SK-MEL-5 (cell line): ENCODE measurements around the gene CDC7. TPM values are rescaled to one million over a fixed set of nuclear protein-coding genes. Genes with fewer than 3 reads are reported as not detected.
"Not testable (repeated sequence)": the region's sequence is repeated elsewhere in the genome, so short reads cannot be mapped to it uniquely, and the experiment has no call there.

Experiments used
- DNase-seq: peaks from one replicate; pipeline ENCODE4 v3.0.0-alpha.2; 2016; ENCODE audit warnings: low read depth, low spot score
- in situ Hi-C: cut with HindIII; loops from 2 replicates; pipeline ENCODE4 v1.10.0; 2016; ENCODE audit warnings: low sequenced_read_pairs, high pct_unique_total_duplicates, low pct_unique_long_range_greater_than_20kb
- total RNA-seq: library from RNA; depleted of rRNA; stranded (reverse); fragments of >200 nt; shearing (Covaris generic); gene quantifications from 2 replicates; pipeline ENCODE4 v1.2.3, GENCODE V29; 2014

CDC7 gene
- total RNA-seq, 1 experiment from 2014 or later, result 9.3 TPM

DNA sequence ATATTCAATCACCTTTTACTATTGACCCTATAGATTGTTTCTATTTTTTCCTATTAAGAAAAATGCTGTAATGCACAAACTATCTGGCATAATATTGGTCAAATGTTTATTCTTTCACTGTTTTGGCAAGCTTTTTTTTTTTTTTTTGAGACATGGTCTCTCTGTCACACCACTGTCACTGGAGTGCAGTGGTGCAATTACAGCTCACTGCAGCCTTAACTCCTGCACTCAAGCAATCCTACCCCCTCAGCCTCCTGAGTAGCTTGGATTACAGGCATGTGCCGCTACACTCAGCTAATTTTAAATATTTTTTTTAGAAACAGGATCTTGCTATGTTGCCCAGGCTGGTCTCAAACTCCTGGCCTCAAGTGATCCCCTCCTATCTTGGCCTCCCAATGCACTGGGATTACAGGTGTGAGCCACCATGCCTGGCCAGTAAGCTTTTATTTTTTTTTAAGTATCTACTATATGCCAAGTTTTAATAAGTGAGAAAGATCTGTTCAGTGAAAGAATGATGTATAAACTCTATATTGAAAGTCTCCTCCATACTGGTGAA is 3.4 kb downstream of the CDC7 start:
- no peak for DNase-seq
- in situ Hi-C loops, result loop anchor here (25.0 kb wide), 1 partner anchor 433 kb away; the partner anchor contains the start of gene BRDT

- in situ Hi-C loops, result loop anchor here (25.0 kb wide), 1 partner anchor 432 kb away; the partner anchor contains the start of gene BRDT
- no peak for DNase-seq
Measured at GRCh38 chr1:91505086-91505485, 4.4 kb downstream of the CDC7 start.

DNA sequence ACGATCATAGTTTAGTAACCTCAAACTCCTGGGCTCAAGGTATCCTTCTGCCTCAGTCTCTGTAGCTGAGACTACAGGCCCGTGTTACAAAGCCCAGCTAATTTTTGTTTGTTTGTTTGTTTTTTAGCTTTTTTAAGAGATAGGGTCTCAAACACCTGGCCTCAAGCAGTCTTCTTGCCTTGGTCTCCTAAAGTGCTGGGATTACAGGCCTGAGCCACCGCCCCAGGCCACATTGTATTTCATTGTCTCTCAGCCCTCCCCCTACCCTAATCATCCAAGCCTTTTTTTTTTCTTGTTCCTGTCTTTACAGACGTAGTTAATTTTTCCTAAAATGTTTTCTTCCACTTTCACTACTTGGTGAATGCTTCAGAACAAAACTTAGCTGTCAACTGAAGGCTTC is 5.4 kb downstream of the CDC7 start:
- in situ Hi-C loops, result loop anchor here (25.0 kb wide), 1 partner anchor 431 kb away; the partner anchor contains the start of gene BRDT
- DNase-seq, result no peak

DNA sequence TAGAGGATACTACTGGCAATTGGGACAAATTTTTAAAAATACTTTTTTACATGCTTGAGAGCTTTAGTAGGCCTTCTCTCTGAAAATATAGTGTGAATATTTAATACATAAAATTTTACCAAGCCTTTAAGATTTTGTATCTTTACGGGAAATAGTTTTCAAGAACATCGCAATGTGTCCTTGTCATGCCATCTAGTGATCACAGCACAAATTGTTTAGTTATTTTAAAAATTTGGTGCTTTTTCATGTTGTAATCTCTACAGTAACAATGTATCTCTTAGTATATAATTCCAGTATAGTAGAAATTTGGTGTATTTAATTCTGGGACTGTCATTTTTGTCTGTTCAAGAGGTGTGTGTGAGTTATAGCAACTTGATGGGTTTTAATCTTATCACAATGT is 6.7 kb downstream of the CDC7 start:
- in situ Hi-C loops, result loop anchor here (25.0 kb wide), 1 partner anchor 430 kb away; the partner anchor contains the start of gene BRDT
- DNase-seq, result peak; percentile 17

DNA sequence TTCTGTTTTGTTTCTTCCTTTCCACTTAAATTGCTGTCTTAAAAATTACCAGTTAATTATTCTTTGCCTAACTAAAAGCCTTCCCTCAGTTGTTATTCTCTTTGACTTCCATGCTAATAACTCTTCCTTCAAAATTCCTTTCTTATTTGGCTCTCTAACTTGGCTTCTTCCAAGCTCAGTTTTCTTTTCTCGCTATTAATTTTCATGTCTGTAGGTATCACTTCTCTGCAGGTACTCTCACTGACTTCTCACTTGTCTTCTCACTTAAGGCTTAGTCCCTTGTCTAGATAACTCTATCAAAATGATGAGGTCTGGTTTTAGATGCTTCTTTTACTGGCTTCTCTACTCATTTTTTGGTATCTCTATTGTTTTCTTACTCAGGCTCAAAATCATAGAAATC is 10.1 kb downstream of the CDC7 start:
- in situ Hi-C loops, result loop anchor here (25.0 kb wide), 1 partner anchor 427 kb away; the partner anchor contains the start of gene BRDT
- no peak for DNase-seq

DNA sequence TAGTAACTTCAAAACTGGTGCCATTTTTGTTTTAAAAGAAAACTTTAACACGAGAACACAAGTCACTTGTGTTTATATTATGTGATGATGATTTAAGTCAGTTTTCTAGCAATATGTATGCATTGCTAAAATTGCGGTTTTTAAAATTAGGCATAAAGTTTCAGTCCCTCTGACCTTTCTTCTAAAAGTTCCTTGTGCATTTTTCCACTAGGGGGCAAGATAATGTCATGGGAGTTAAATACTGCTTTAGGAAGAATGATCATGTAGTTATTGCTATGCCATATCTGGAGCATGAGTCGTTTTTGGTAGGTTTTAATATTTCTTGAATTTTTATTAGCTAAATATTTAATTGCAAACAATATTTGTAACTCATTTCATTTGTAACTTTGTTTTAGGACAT is 10.7 kb downstream of the CDC7 start:
- in situ Hi-C loops, result loop anchor here (25.0 kb wide), 1 partner anchor 426 kb away; the partner anchor contains the start of gene BRDT
- peak; percentile 69 for DNase-seq

DNA sequence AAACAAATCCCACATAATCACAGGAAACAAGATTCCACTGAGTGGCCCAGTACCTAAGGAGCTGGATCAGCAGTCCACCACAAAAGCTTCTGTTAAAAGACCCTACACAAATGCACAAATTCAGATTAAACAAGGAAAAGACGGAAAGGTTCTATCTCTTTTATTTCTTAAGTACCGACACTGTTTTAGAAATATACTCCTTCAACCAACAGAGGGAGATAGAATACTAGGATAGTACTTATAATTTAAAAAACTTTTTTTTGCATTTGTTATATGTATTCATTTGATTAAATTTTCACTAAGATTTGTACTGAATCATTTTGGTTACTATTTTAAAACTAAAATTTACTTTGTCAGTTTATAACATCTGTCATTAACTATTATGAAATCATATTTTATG is 12.5 kb downstream of the CDC7 start:
- peak; percentile 13 for DNase-seq
- in situ Hi-C loops, result loop anchor here (25.0 kb wide), 1 partner anchor 424 kb away; the partner anchor contains the start of gene BRDT

DNA sequence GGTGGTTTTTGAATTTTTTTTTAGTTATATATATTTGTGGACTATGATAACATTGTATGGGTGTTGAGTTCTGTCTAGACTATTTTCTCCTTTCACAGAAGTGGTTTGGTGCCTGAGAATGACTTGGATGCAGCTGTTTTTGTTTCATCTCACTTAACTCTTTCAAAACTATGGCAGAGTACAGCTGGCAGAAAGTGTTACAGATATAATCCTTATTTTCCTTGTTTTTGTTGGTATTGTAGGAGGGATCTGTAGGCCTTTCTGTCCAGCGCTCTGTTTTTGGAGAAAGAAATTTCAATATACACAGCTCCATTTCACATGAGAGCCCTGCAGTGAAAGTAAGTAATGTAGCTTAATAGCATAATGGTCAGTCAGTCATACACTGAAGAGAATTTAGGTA is 13.1 kb downstream of the CDC7 start:
- in situ Hi-C loops, result loop anchor here (25.0 kb wide), 1 partner anchor 424 kb away; the partner anchor contains the start of gene BRDT

DNA sequence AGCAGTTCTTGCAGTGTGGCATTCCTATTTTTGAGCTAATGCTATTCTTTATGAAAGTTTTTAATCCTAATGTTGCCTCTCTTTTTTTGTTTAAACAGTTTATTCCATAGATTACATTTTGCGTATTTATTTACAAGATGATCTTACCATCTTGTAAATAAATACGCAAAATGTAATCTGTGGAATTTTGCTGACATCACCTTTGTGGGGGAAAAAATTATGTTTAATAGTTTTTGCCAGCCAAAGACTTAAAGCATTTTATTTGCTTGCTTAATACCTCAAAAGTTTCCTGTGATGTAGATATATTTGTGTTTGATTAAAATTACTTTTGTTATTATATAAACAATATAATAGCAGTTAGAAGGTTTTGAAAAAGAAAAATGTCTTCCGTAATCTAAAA is 15.3 kb downstream of the CDC7 start:
- in situ Hi-C loops, result loop anchor here (25.0 kb wide), 1 partner anchor 421 kb away; the partner anchor contains the start of gene BRDT
- DNase-seq, result no peak

More for the DNA sequence above, 13.1 kb downstream of the CDC7 start:
- no peak for DNase-seq

DNA sequence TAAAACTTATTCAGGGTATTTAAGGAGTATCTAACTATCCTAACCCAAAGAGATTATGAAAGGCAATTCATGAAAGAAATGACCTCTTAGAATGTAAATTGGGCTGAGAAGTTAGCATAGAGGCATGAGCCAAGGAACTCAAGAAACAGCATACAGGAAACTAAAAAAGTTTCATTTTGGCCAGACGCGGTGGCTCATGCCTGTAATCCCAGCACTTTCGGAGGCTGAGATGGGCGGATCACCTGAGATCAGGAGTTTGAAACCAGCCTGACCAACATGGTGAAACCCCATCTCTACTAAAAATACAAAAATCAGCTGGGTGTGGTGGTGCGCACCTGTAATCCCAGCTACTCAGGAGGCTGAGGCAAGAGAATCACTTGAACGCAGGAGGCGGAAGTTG is 16.0 kb downstream of the CDC7 start:
- not testable (repeated sequence) for DNase-seq
- in situ Hi-C loops, result loop anchor here (25.0 kb wide), 1 partner anchor 421 kb away; the partner anchor contains the start of gene BRDT

- in situ Hi-C loops, result loop anchor here (25.0 kb wide), 1 partner anchor 418 kb away; the partner anchor contains the start of gene BRDT
- DNase-seq, result not testable (repeated sequence)
Measured at GRCh38 chr1:91519167-91519566, 18.5 kb downstream of the CDC7 start.

DNA sequence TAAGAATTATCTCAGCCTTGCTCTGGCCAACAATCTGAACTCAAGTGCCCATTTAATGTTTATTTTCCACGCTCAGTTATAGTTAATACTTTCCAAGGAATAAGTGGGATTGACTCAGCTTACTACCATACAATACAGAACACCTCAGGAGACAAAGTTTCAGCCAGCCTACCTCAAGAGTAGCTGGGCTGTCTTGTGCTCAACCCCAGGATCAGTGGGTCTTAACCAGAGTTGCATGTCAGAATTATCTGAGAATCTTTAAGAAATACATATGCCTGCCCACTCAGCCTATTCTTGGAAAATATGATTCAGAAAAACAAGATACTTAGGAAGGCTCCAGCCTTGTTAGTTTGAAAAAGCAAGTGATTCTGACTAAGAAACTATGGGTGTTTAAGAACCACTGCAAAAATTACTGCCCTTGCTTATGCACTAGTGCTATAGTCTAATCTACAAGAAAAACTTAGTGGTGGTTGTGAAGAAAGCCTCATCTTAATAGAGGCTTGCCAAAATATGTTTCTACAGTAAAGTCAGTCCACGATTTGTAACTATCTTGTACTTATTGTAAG is 20.4 kb downstream of the CDC7 start:
- in situ Hi-C loops, result loop anchor here (25.0 kb wide), 1 partner anchor 416 kb away; the partner anchor contains the start of gene BRDT
- DNase-seq, result no peak

GRCh38 chr1:91523482-91523881 is 22.8 kb downstream of the CDC7 start:
- in situ Hi-C loops, result loop anchor here (25.0 kb wide), 1 partner anchor 414 kb away; the partner anchor contains the start of gene BRDT
- no peak for DNase-seq

DNA sequence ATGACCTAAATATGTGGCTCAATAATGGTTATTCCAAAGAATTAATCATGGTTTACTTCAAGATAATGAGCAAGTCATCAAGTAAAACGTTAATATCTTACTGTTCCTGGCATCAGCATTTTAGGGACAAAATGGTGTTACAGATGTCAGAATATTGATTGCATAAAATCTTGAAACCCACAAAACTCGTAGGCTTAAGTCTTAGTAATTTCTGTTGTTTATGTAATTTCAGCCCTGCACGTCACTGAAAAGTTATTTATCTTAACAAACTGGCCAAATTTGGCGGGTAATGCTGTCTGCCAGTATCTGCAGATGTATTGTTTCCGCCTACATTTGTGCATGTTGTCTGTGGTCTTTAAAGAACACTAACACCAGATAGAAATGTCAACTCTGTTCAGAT is 25.8 kb downstream of the CDC7 start:
- DNase-seq, result no peak
- in situ Hi-C loops, result no loop called here

GRCh38 chr1:91527266-91527765 is 26.7 kb downstream of the CDC7 start:
- in situ Hi-C loops, result no loop called here
- DNase-seq, result no peak

- peak; percentile 9 for DNase-seq
- in situ Hi-C loops, result no loop called here
Measured at GRCh38 chr1:91527781-91528180, 27.1 kb downstream of the CDC7 start.

DNA sequence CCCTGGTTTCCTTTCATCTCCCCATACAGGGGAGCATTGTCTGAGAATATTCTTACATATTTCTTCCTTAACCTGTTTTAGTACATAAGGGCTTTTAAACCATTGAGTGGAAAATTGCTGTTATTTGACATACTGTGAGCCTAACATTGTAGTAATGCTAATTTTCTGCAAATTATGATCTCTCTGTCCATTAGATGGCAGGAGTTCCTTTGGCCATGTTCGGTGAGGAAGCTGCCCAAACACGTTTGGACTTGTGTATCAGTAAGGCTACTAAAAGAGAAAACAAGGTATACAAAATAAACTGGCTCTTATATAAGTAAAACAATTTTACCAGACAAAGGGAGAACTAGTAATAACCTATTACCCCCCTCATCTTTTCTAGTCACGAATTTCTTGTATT is 29.2 kb downstream of the CDC7 start:
- in situ Hi-C loops, result no loop called here
- peak; percentile 66 for DNase-seq

DNA sequence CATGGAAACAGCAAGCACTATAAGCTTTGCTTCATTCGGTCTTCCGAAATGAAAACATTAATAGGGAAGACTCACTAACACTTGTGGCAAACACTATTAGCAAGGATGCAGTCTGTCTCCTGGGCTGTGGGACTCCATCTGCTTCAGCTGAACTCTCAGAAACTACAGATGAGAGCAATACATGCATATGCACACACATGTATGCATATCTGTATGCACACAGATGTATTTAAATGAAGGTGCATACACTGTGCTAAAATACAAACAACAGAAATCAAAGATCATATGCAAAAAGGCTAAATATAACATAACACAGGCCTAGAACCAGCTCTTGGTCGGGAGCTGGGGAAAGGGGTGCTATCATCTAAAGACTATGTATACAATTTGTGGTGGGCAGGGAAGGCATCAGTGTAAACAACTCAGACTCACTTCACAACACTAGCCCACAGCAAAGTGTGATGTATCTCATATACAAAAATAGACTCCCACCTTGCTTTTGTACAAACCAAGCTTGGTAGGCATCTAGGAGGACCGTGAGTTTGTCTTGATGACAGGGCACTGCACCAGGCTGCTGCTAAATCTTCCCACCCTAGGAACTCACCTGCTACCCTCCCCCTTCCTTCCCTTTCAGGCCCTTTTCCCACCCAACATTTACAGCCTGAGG is 32.8 kb downstream of the CDC7 start:
- in situ Hi-C loops, result no loop called here
- no peak for DNase-seq
